PC-9 (cell line): Measurements from ENCODE around the gene GGNBP2. TPM values are rescaled to one million over a fixed set of nuclear protein-coding genes. Genes with fewer than 3 reads are reported as not detected.

Source experiments
- BruUV-seq: library from RNA; stranded (reverse); fragments of 400-500 nt; replicated peaks from 2 replicates; lab custom pipeline; 2021; lab: Mats Ljungman, UMichigan
- CTCF ChIA-PET: fragments of 300-600 bp; sonication (Branson Sonifier 250); formaldehyde crosslinking; loops from one replicate; lab custom pipeline; 2022; ENCODE audit warnings: antibody characterized with exemption; lab: Charles Lee
- POLR2A ChIA-PET: fragments of 300-600 bp; sonication (Branson Sonifier 250); formaldehyde crosslinking; loops from one replicate; lab custom pipeline; 2022; ENCODE audit warnings: antibody characterized with exemption; ENCODE audit not compliant: unreplicated experiment; lab: Charles Lee
- DNase-seq, 2 experiments: peaks; one replicate each; pipeline versions ENCODE4 v3.0.0 to v3.0.0-alpha.2; 2015 to 2022; ENCODE audit warnings: mixed read lengths in 1 of 2
- H2AFZ ChIP-seq: fragments of 200-600 bp; sonication (generic); 2 replicates; pipeline ENCODE4 v1.8.1; 2017; ENCODE audit warnings: antibody characterized with exemption
- H3F3A ChIP-seq: fragments of 200-600 bp; sonication (generic); 2 replicates; pipeline ENCODE4 v1.8.1; 2017; ENCODE audit warnings: antibody characterized with exemption, mild to moderate bottlenecking, low read depth; ENCODE audit not compliant: insufficient read depth
- H3K27ac ChIP-seq: fragments of 200-600 bp; sonication (generic); 2 replicates; pipeline ENCODE4 v1.6.1; 2016; ENCODE audit warnings: mixed run types
- H3K27me3 ChIP-seq: fragments of 200-600 bp; sonication (generic); 2 replicates; pipeline ENCODE4 v1.6.1; 2016; ENCODE audit warnings: low read depth, mixed run types; ENCODE audit not compliant: insufficient read depth
- H3K36me3 ChIP-seq: fragments of 200-600 bp; sonication (generic); 2 replicates; pipeline ENCODE4 v1.6.1; 2016; ENCODE audit warnings: low read depth, mixed run types
- H3K4me1 ChIP-seq: fragments of 200-600 bp; sonication (generic); replicated peaks from 2 replicates; pipeline ENCODE4 v1.6.1; 2016; ENCODE audit warnings: mixed run types; ENCODE audit not compliant: insufficient read depth
- H3K4me2 ChIP-seq: fragments of 200-600 bp; sonication (generic); 2 replicates; pipeline ENCODE4 v1.6.1; 2017; ENCODE audit warnings: mixed run types
- H3K4me3 ChIP-seq: fragments of 200-600 bp; sonication (generic); 2 replicates; pipeline ENCODE4 v1.6.1; 2016; ENCODE audit warnings: mixed run types
- H3K79me2 ChIP-seq: fragments of 200-600 bp; sonication (generic); 2 replicates; pipeline ENCODE4 v1.6.1; 2017; ENCODE audit warnings: low read depth, mixed run types
- H3K9me2 ChIP-seq: fragments of 200-600 bp; sonication (generic); 2 replicates; pipeline ENCODE4 v1.8.1; 2017; ENCODE audit warnings: mild to moderate bottlenecking; ENCODE audit not compliant: insufficient read depth
- H3K9me3 ChIP-seq: fragments of 200-600 bp; sonication (generic); 2 replicates; pipeline ENCODE4 v1.8.1; 2016; ENCODE audit warnings: low read depth; ENCODE audit not compliant: insufficient read depth
- H4K20me1 ChIP-seq: fragments of 200-600 bp; sonication (generic); 2 replicates; pipeline ENCODE4 v1.8.1; 2017; ENCODE audit not compliant: insufficient read depth
- CTCF ChIP-seq: fragments of 200-600 bp; sonication (generic); conservative IDR thresholded peaks from 2 replicates; pipeline ENCODE4 v1.6.1; 2017; ENCODE audit warnings: mixed run types, antibody characterized with exemption, mild to moderate bottlenecking, moderate library complexity
- EZH2 ChIP-seq: fragments of 200-600 bp; sonication (generic); IDR thresholded peaks from 2 replicates; pipeline ENCODE4 v1.8.0; 2017; ENCODE audit warnings: antibody characterized with exemption, low read depth
- intact Hi-C: fragments of 100-400 bp; cut with micrococcal nuclease; formaldehyde crosslinking; loops from one replicate; pipeline ENCODE4 v1.10.0; 2022; ENCODE audit not compliant: unreplicated experiment
- total RNA-seq: library from RNA; stranded (reverse); gene quantifications from 2 replicates; pipeline ENCODE4 v1.2.3, GENCODE V29; 2021

The GGNBP2 gene
- total RNA-seq, 1 experiment from 2014 or later, result 51.4 TPM

GRCh38 chr17:36625188-36625587, 80.5 kb downstream of the GGNBP2 start:
- H3F3A ChIP-seq, result 0 out of 2 replicates have a peak, but pooled peaks cover 4% of the 10 kb centered on the region
- ChIA-PET POLR2A (no interaction called here), CTCF (interaction anchor here (0.6 to 1.5 kb wide), 3 partner anchors 13 to 574 kb away, joined by 6 to 14 read pairs (median 6); no protein-coding TSS in a partner anchor)
- no peak overlapping the region for H3K27ac ChIP-seq
- H2AFZ ChIP-seq, result no peak overlapping the region
- intact Hi-C loops, result loop anchor here (5.0 kb wide), 4 partner anchors 82 to 747 kb away; partner anchors contain the start of gene AATF
- no peak for TF ChIP-seq EZH2
- no peak for TF ChIP-seq CTCF
- H3K4me2 ChIP-seq, result no peak overlapping the region
- no peaks in the 10 kb centered on the region for H3K9me2 ChIP-seq
- DNase-seq, result no peak
- H3K9me3 ChIP-seq, result no peaks in the 10 kb centered on the region
- H3K79me2 ChIP-seq, result no peaks in the 10 kb centered on the region
- no TSS peak for BruUV-seq
- H3K4me3 ChIP-seq, result no peak overlapping the region
- H3K36me3 ChIP-seq, result no peaks in the 10 kb centered on the region
- H3K4me1 ChIP-seq, result no peaks in the 10 kb centered on the region
- H4K20me1 ChIP-seq, result peaks cover 18% of the 10 kb centered on the region
- H3K27me3 ChIP-seq, result no peaks in the 10 kb centered on the region

- Histone ChIP-seq H3K79me2 (no peaks in the 10 kb centered on the region), H3K36me3 (no peaks in the 10 kb centered on the region), H4K20me1 (peaks cover 10% of the 10 kb centered on the region), H3K4me3 (no peak overlapping the region), H3K9me2 (no peaks in the 10 kb centered on the region), H3K4me1 (no peaks in the 10 kb centered on the region), H2AFZ (no peak overlapping the region), H3K9me3 (no peaks in the 10 kb centered on the region), H3F3A (0 out of 2 replicates have a peak, but pooled peaks cover 4% of the 10 kb centered on the region), H3K4me2 (no peak overlapping the region), H3K27ac (no peak overlapping the region), H3K27me3 (no peaks in the 10 kb centered on the region)
- BruUV-seq, result no TSS peak
- CTCF ChIA-PET, result no interaction called here
- TF ChIP-seq CTCF, result no peak
- no peak for TF ChIP-seq EZH2
- POLR2A ChIA-PET, result no interaction called here
- no peak for DNase-seq
- intact Hi-C loops, result loop anchor here (5.0 kb wide), 4 partner anchors 80 to 745 kb away; partner anchors contain the start of gene AATF
Observed at GRCh38 chr17:36627101-36627500, 82.4 kb downstream of the GGNBP2 start.

GRCh38 chr17:36628576-36628975, 83.9 kb downstream of the GGNBP2 start:
- DNase-seq, result no peak
- TF ChIP-seq CTCF, result no peak
- no peak for TF ChIP-seq EZH2
- no peaks in the 10 kb centered on the region for H3K36me3 ChIP-seq
- CTCF ChIA-PET, result interaction anchor here (0.7 kb wide), 1 partner anchor 133 kb away, joined by 4 read pairs; no protein-coding TSS in a partner anchor
- no peak overlapping the region for H3K4me2 ChIP-seq
- H2AFZ ChIP-seq, result no peak overlapping the region
- POLR2A ChIA-PET, result no interaction called here
- H3K27me3 ChIP-seq, result no peaks in the 10 kb centered on the region
- H3K4me3 ChIP-seq, result no peak overlapping the region
- no peaks in the 10 kb centered on the region for H3K4me1 ChIP-seq
- H3F3A ChIP-seq, result 0 out of 2 replicates have a peak, but pooled peaks cover 4% of the 10 kb centered on the region
- H3K9me3 ChIP-seq, result no peaks in the 10 kb centered on the region
- no TSS peak for BruUV-seq
- H4K20me1 ChIP-seq, result peaks cover 5% of the 10 kb centered on the region; the same call in 1 of the 2 replicates
- intact Hi-C loops, result loop anchor here (5.0 kb wide), 4 partner anchors 79 to 744 kb away; partner anchors contain the start of gene AATF
- H3K27ac ChIP-seq, result no peak overlapping the region
- H3K9me2 ChIP-seq, result no peaks in the 10 kb centered on the region
- H3K79me2 ChIP-seq, result no peaks in the 10 kb centered on the region
